Endothelial cell of umbilical vein (primary cell): Measurements from ENCODE around the gene RACGAP1.

Experiments
- CTCF ChIP-seq, 2 donors: IDR thresholded peaks; 1 replicate in 1 of 2; 2 replicates in 1 of 2; pipeline ENCODE4 v1.5.1; 2011; ENCODE audit warnings: low read length in 2 of 2, mild to moderate bottlenecking in 2 of 2, moderate library complexity in 2 of 2, control low read depth in 1 of 2, inconsistent platforms in 1 of 2, low read depth in 1 of 2; ENCODE audit not compliant: insufficient read depth in 1 of 2; ENCODE audit errors: extremely low read depth in 1 of 2
- EZH2 ChIP-seq: IDR thresholded peaks from 2 replicates; pipeline ENCODE4 v1.6.1; 2012; ENCODE audit warnings: borderline replicate concordance, low read depth, mild to moderate bottlenecking, moderate library complexity, low read length, inconsistent platforms; ENCODE audit not compliant: severe bottlenecking
- GATA2 ChIP-seq: IDR thresholded peaks from 2 replicates; pipeline ENCODE4 v1.7.0; 2011; ENCODE audit warnings: low read depth, mild to moderate bottlenecking, moderate library complexity, mixed read lengths, low read length; ENCODE audit not compliant: insufficient read length, insufficient read depth
- JUN ChIP-seq: IDR thresholded peaks from 2 replicates; pipeline ENCODE4 v1.6.1; 2011; ENCODE audit warnings: borderline replicate concordance, low read depth; ENCODE audit not compliant: insufficient read length, insufficient read depth
- MAX ChIP-seq: IDR thresholded peaks from 2 replicates; pipeline ENCODE4 v1.6.1; 2011; ENCODE audit not compliant: insufficient read depth, insufficient read length
- MYC ChIP-seq: IDR thresholded peaks from one replicate; pipeline ENCODE4 v1.6.1; 2011; ENCODE audit warnings: mild to moderate bottlenecking, low read depth, low read length
- POLR2A ChIP-seq: IDR thresholded peaks from 2 replicates; pipeline ENCODE4 v1.6.1; 2012; ENCODE audit warnings: low read depth, mild to moderate bottlenecking, control low read depth, low read length
- POLR2AphosphoS5 ChIP-seq: IDR thresholded peaks from 2 replicates; pipeline ENCODE4 v1.6.1; 2012; ENCODE audit warnings: low read depth, mild to moderate bottlenecking, control low read depth, low read length, moderate library complexity; ENCODE audit not compliant: insufficient read depth

- TF ChIP-seq MYC (no peak), CTCF (IDR thresholded peaks at IDR 0.05; ENCODE audit: extremely low read depth in 1 of 2, insufficient read depth in 1 of 2, low read depth in 1 of 2, low read length in 2 of 2) (no peak), POLR2A (no peak), POLR2AphosphoS5 (no peak), MAX (no peak), EZH2 (no peak), JUN (no peak), GATA2 (no peak)
Measured at GRCh38 chr12:50060120-50060468, 34.8 kb upstream of the RACGAP1 start.
